Measurements from ENCODE around the gene MTHFD2. TPM values are rescaled to one million over a fixed set of nuclear protein-coding genes. Genes with fewer than 3 reads are reported as not detected.
"Not testable (repeated sequence)": the region's sequence is repeated elsewhere in the genome, so short reads cannot be mapped to it uniquely, and the experiment has no call there.

MTHFD2 gene
- total RNA-seq, 1 donor from 2014 or later: 101 TPM

DNA sequence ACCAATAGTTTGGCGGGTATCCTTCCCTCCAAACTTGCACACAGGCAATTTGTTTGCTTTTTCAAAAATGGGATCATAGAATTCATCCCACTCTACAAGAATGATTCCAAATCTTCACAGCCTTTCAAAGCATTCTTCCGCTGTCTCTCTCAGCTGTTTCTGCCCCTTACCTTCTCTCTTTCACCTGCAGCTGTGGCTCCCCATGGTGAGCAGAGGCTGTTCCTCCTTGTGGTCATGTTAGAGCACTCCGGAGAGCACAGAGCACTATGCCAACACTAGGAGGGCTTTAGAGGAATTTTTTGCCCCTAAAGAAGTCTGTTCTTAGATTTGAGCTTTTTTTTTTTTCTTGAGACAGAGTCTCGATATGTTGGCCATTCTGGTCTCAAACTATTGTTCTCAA is 30.4 kb downstream of the MTHFD2 start:
- H3K4me3 Mint-ChIP-seq: no peak overlapping the region
- peaks cover 6% of the 10 kb centered on the region for H3K4me1 Mint-ChIP-seq
- TF ChIP-seq EZH2phosphoT487 (IDR thresholded peaks at IDR 0.05) (no peak), EZH2 (IDR thresholded peaks at IDR 0.05) (no peak)
- TF ChIP-seq, protein P1, sequence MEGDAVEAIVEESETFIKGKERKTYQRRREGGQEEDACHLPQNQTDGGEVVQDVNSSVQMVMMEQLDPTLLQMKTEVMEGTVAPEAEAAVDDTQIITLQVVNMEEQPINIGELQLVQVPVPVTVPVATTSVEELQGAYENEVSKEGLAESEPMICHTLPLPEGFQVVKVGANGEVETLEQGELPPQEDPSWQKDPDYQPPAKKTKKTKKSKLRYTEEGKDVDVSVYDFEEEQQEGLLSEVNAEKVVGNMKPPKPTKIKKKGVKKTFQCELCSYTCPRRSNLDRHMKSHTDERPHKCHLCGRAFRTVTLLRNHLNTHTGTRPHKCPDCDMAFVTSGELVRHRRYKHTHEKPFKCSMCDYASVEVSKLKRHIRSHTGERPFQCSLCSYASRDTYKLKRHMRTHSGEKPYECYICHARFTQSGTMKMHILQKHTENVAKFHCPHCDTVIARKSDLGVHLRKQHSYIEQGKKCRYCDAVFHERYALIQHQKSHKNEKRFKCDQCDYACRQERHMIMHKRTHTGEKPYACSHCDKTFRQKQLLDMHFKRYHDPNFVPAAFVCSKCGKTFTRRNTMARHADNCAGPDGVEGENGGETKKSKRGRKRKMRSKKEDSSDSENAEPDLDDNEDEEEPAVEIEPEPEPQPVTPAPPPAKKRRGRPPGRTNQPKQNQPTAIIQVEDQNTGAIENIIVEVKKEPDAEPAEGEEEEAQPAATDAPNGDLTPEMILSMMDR (IDR thresholded peaks at IDR 0.05): no peak
- no peaks in the 10 kb centered on the region for H3K9me3 ChIP-seq (ENCODE audit: low read depth)
- no peaks in the 10 kb centered on the region for H3K36me3 Mint-ChIP-seq
- H3K79me2 ChIP-seq (ENCODE audit: low read depth): no peaks in the 10 kb centered on the region
- no peaks in the 10 kb centered on the region for H4K20me1 ChIP-seq (ENCODE audit: low read depth)
- no peaks in the 10 kb centered on the region for H3K27me3 ChIP-seq
- H3K36me3 ChIP-seq: no peaks in the 10 kb centered on the region
- H3K27me3 Mint-ChIP-seq (ENCODE audit: insufficient read depth, low read depth): peaks cover 13% of the 10 kb centered on the region
- no peaks in the 10 kb centered on the region for H3F3A ChIP-seq (ENCODE audit: low read depth)
- no peaks in the 10 kb centered on the region for H3K4me1 ChIP-seq
- H3K27ac ChIP-seq: no peak overlapping the region
- H3K4me3 ChIP-seq: no peak overlapping the region
- DNase-seq (ENCODE audit: low spot score): peak; percentile 31
- H2AFZ ChIP-seq (replicated peaks): no peak overlapping the region
- H3K4me2 ChIP-seq: no peak overlapping the region
- H3K9ac ChIP-seq: no peak overlapping the region
- no peaks in the 10 kb centered on the region for H3K9me3 Mint-ChIP-seq
- H3K27ac Mint-ChIP-seq: no peak overlapping the region

DNA sequence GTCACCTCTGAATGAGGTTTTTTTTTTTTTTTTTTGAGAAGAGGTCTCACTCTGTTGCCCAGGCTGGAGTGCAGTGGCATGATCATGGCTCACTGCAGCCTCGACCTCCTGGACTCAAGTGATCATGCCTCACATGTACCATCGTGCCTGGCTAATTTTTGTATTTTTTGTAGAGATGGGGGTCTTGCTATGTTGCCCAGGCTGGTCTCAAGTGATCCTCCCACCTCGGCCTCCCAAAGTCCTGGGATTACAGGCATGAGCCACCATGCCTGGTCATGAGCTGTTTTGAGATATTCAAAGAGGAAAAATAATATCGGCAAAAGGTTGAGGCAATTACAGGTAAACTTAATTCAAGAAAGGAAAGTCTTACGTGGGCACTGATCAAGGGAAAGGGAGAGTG is 31.4 kb downstream of the MTHFD2 start:
- not testable (repeated sequence) for DNase-seq (ENCODE audit: low spot score); H3K4me1 Mint-ChIP-seq; H3K27ac Mint-ChIP-seq; H4K20me1 ChIP-seq (ENCODE audit: low read depth); H3K9ac ChIP-seq; H3K4me3 ChIP-seq; H3K4me3 Mint-ChIP-seq; H3K27me3 ChIP-seq; H3F3A ChIP-seq (ENCODE audit: low read depth); H2AFZ ChIP-seq (replicated peaks); H3K4me1 ChIP-seq; H3K4me2 ChIP-seq; H3K9me3 ChIP-seq (ENCODE audit: low read depth); H3K36me3 Mint-ChIP-seq; H3K36me3 ChIP-seq; H3K27ac ChIP-seq; H3K79me2 ChIP-seq (ENCODE audit: low read depth); H3K9me3 Mint-ChIP-seq
- H3K27me3 Mint-ChIP-seq (ENCODE audit: insufficient read depth, low read depth): peaks cover 13% of the 10 kb centered on the region

DNA sequence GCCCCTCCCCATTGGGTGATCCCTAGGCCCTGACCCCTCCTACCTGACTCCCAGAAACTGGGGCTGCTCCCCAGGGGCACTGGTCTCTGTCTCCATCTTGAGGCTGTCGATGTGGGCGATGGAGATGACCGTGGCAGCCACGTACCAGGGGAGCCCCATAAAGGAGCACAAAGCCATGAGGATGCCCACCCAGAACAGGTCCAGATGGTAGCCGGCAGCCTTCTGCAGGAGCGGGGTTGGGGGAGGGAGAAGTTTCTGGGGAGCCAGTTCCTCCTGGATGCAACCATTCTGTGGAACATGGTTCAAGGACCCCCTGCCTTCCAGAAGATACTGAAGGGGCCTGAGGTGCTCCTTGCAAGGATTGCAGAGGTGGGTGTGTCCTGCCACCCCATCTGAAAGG is 34.0 kb downstream of the MTHFD2 start:
- Histone ChIP-seq H3K36me3 (no peaks in the 10 kb centered on the region), H3K9me3 (ENCODE audit: low read depth) (no peaks in the 10 kb centered on the region), H3K27me3 (no peaks in the 10 kb centered on the region), H3K9ac (no peak overlapping the region), H3K4me3 (no peak overlapping the region), H3K79me2 (ENCODE audit: low read depth) (no peaks in the 10 kb centered on the region), H4K20me1 (ENCODE audit: low read depth) (no peaks in the 10 kb centered on the region), H3K27ac (no peak overlapping the region), H3K4me1 (no peaks in the 10 kb centered on the region), H3K4me2 (no peak overlapping the region), H2AFZ (replicated peaks) (no peak overlapping the region), H3F3A (ENCODE audit: low read depth) (no peaks in the 10 kb centered on the region)
- no peak overlapping the region for H3K4me3 Mint-ChIP-seq
- peaks cover 14% of the 10 kb centered on the region for H3K27me3 Mint-ChIP-seq (ENCODE audit: insufficient read depth, low read depth)
- H3K4me1 Mint-ChIP-seq: no peaks in the 10 kb centered on the region
- H3K27ac Mint-ChIP-seq: no peak overlapping the region
- no peak for TF ChIP-seq EZH2 (IDR thresholded peaks at IDR 0.05)
- no peak for TF ChIP-seq EZH2phosphoT487 (IDR thresholded peaks at IDR 0.05)
- TF ChIP-seq, protein P1 (IDR thresholded peaks at IDR 0.05): no peak
- DNase-seq (ENCODE audit: low spot score): no peak
- H3K9me3 Mint-ChIP-seq: no peaks in the 10 kb centered on the region
- H3K36me3 Mint-ChIP-seq: no peaks in the 10 kb centered on the region

DNA sequence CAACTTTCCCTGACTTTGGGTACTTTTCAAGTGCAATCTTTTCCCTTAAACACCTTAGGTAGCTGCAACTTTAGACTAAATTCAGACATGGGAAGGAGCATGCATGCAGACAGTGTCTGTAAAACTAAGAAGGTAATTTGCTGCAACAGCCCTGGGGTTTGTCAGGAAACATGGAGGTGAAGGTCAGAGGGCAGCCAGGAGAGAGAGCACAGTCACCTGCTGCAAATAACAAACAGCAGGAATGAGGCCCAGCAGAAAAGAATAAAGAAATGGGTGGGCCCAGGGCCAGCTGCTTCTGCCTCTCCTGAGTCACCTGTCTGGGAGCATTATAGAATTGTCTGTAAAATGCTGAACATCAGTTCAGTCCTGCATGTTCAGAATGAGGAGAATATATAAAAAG is 35.2 kb downstream of the MTHFD2 start:
- no peak for TF ChIP-seq EZH2 (IDR thresholded peaks at IDR 0.05)
- TF ChIP-seq EZH2phosphoT487 (IDR thresholded peaks at IDR 0.05): no peak
- TF ChIP-seq, protein P1 (IDR thresholded peaks at IDR 0.05): no peak
- Histone ChIP-seq H4K20me1 (ENCODE audit: low read depth) (no peaks in the 10 kb centered on the region), H3K27ac (no peak overlapping the region), H3K9me3 (ENCODE audit: low read depth) (no peaks in the 10 kb centered on the region), H3F3A (ENCODE audit: low read depth) (no peaks in the 10 kb centered on the region), H2AFZ (replicated peaks) (no peak overlapping the region), H3K4me1 (no peaks in the 10 kb centered on the region), H3K4me2 (no peak overlapping the region), H3K9ac (no peak overlapping the region), H3K4me3 (no peak overlapping the region), H3K36me3 (no peaks in the 10 kb centered on the region), H3K27me3 (no peaks in the 10 kb centered on the region), H3K79me2 (ENCODE audit: low read depth) (no peaks in the 10 kb centered on the region)
- Mint-ChIP-seq H3K27ac (no peak overlapping the region), H3K4me1 (no peaks in the 10 kb centered on the region), H3K27me3 (ENCODE audit: insufficient read depth, low read depth) (peaks cover 11% of the 10 kb centered on the region), H3K9me3 (no peaks in the 10 kb centered on the region), H3K4me3 (no peak overlapping the region), H3K36me3 (no peaks in the 10 kb centered on the region)
- DNase-seq (ENCODE audit: low spot score): no peak
